ENCODE data around the gene ZDHHC7. TPM values are rescaled to one million over a fixed set of nuclear protein-coding genes. Genes with fewer than 3 reads are reported as not detected.

The ZDHHC7 gene
- total RNA-seq, 1 experiment from 2014 or later = 39.1 TPM

- Histone ChIP-seq H3K4ac (ENCODE audit: low read depth, low read length) (no peak overlapping the region), H4K20me1 (ENCODE audit: control insufficient read depth, insufficient read depth, insufficient read length) (no peaks in the 10 kb centered on the region), H2BK20ac (ENCODE audit: low read depth, low read length, poor library complexity, severe bottlenecking) (no peak overlapping the region), H3K27me3 (ENCODE audit: insufficient read depth, low read length) (no peaks in the 10 kb centered on the region), H2AK5ac (ENCODE audit: insufficient read length, low read length) (no peak overlapping the region), H3K4me1 (ENCODE audit: insufficient read depth, low read length) (no peaks in the 10 kb centered on the region), H3K9ac (ENCODE audit: extremely low read depth, insufficient read length, low read length) (no peak overlapping the region), H2BK120ac (ENCODE audit: low read depth, low read length, poor library complexity, severe bottlenecking) (no peak overlapping the region), H3K14ac (ENCODE audit: insufficient read depth, low read length) (no peak overlapping the region), H3K79me2 (ENCODE audit: insufficient read depth, low read length) (no peaks in the 10 kb centered on the region; the same call in 1 of the 2 replicates), H3K4me2 (ENCODE audit: insufficient read depth, insufficient read length, low read length) (no peak overlapping the region), H3K79me1 (ENCODE audit: insufficient read depth, low read depth, low read length, poor library complexity, severe bottlenecking) (no peaks in the 10 kb centered on the region), H4K5ac (ENCODE audit: insufficient read length, low read depth, low read length) (no peak overlapping the region), H2BK15ac (ENCODE audit: low read depth, low read length) (no peak overlapping the region), H2BK5ac (ENCODE audit: insufficient read length, low read length) (no peak overlapping the region), H3T11ph (ENCODE audit: low read length) (no peak overlapping the region), H4K8ac (replicated peaks; ENCODE audit: insufficient read length, low read depth, low read length) (no peak overlapping the region), H3K18ac (ENCODE audit: insufficient read length, low read depth, low read length) (no peak overlapping the region), H3K23me2 (ENCODE audit: insufficient read length, low read depth, low read length, poor library complexity, severe bottlenecking) (no peaks in the 10 kb centered on the region), H2AFZ (ENCODE audit: low read length) (no peak overlapping the region), H3K56ac (ENCODE audit: insufficient read length, low read depth, low read length) (no peak overlapping the region), H3K9me3 (ENCODE audit: control insufficient read depth, low read depth, low read length) (no peaks in the 10 kb centered on the region), H4K91ac (ENCODE audit: insufficient read length, low read depth, low read length) (no peak overlapping the region), H3K27ac (ENCODE audit: insufficient read length, low read depth, low read length) (no peak overlapping the region), H2BK12ac (ENCODE audit: insufficient read length, low read depth, low read length) (no peak overlapping the region), H3K23ac (ENCODE audit: insufficient read length, low read depth, low read length) (no peak overlapping the region)
- no peak for TF ChIP-seq CTCF (conservative IDR thresholded peaks at IDR 0.05)
- no peak for DNase-seq
- H3K4me1 Mint-ChIP-seq = peaks cover 2 to 10% of the 10 kb centered on the region in 2 experiments; a peak in 2 of 4 replicates
- WGBS (ENCODE audit: extremely low coverage, insufficient read length, low lambda C conversion rate) = no CpG with 5 or more reads among the region's 15 CpGs
- no peak overlapping the region for H3K4me3 Mint-ChIP-seq
- H3K27me3 Mint-ChIP-seq (ENCODE audit: low read depth) = no peaks in the 10 kb centered on the region; the same call in 1 of the 2 replicates
- peak overlapping the region; percentile 58 to 71 (median 62); a peak in 3 of 7 replicates for H3K27ac Mint-ChIP-seq
- no peaks in the 10 kb centered on the region for H3K9me3 Mint-ChIP-seq
- H3K36me3 Mint-ChIP-seq (ENCODE audit: insufficient read depth in 1 of 3, low read depth in 3 of 3) = peaks cover 38 to 68% (median 67%) of the 10 kb centered on the region in 3 experiments
Observed at GRCh38 chr16:84985079-84986065, 26.0 kb downstream of the ZDHHC7 start.

Measured in H9 (cell line).